Memory B cell (primary cell): ENCODE data around the gene ACOXL.

Source experiments
- ATAC-seq: fragments of 150-1000 bp; cut with Tn5 transposase; 2 replicates; pipeline ENCODE4 v1.10.0; 2021; ENCODE audit warnings: low read depth, mild to moderate bottlenecking, moderate library complexity
- DNase-seq, 2 donors: peaks; one replicate each; pipeline ENCODE4 v3.0.0; 2022; ENCODE audit warnings: low spot score in 2 of 2
- H3K27ac Mint-ChIP-seq: one replicate; pipeline ENCODE4 v1.8.0; 2022; ENCODE audit warnings: mild to moderate bottlenecking, moderate library complexity, mixed read lengths
- H3K27me3 Mint-ChIP-seq: one replicate; pipeline ENCODE4 v1.8.0; 2022; ENCODE audit warnings: mixed read lengths
- H3K36me3 Mint-ChIP-seq: one replicate; pipeline ENCODE4 v1.8.0; 2022; ENCODE audit warnings: mild to moderate bottlenecking, mixed read lengths
- H3K4me1 Mint-ChIP-seq: one replicate; pipeline ENCODE4 v1.8.0; 2022; ENCODE audit warnings: mixed read lengths
- H3K4me3 Mint-ChIP-seq: one replicate; pipeline ENCODE4 v1.8.0; 2022; ENCODE audit warnings: mild to moderate bottlenecking, moderate library complexity, mixed read lengths
- H3K9me3 Mint-ChIP-seq: one replicate; pipeline ENCODE4 v1.8.0; 2022; ENCODE audit warnings: mixed read lengths

ACOXL gene

GRCh38 chr2:110755491-110756078 lies 23.2 kb downstream of the ACOXL start:
- ATAC-seq (no peak), DNase-seq (no peak)
- Mint-ChIP-seq H3K27ac (no peak overlapping the region), H3K4me3 (no peak overlapping the region), H3K9me3 (peaks cover 6% of the 10 kb centered on the region), H3K36me3 (no peaks in the 10 kb centered on the region), H3K27me3 (peaks cover 15% of the 10 kb centered on the region), H3K4me1 (no peaks in the 10 kb centered on the region)

DNA sequence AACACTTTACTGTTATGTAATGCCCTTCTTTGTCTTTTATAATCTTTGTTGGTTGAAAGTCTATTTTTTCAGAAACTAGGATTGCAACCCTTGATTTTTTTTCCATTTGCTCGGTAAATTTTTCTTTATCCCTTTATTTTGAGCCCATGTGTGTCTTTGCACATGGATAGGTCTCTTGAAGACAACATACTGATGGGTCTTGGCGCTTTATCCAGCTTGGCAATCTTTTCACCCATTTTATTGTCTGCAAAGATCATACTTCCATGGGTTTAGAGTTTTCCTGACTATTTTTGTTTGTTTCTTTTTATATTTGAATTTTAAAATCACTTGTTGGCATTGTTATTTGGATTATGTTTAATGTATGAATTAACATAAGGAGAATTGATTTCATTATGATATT lies 27.0 kb downstream of the ACOXL start:
- DNase-seq (no peak), ATAC-seq (no peak)
- peaks cover 8% of the 10 kb centered on the region for H3K9me3 Mint-ChIP-seq
- H3K4me1 Mint-ChIP-seq: no peaks in the 10 kb centered on the region
- H3K36me3 Mint-ChIP-seq: no peaks in the 10 kb centered on the region
- no peak overlapping the region for H3K4me3 Mint-ChIP-seq
- peaks cover 6% of the 10 kb centered on the region for H3K27me3 Mint-ChIP-seq
- no peak overlapping the region for H3K27ac Mint-ChIP-seq

- peaks cover 4% of the 10 kb centered on the region for H3K9me3 Mint-ChIP-seq
- peaks cover 13% of the 10 kb centered on the region for H3K27me3 Mint-ChIP-seq
- no peak overlapping the region for H3K27ac Mint-ChIP-seq
- H3K4me3 Mint-ChIP-seq: no peak overlapping the region
- no peaks in the 10 kb centered on the region for H3K36me3 Mint-ChIP-seq
- ATAC-seq (no peak), DNase-seq (no peak)
- no peaks in the 10 kb centered on the region for H3K4me1 Mint-ChIP-seq
These were observed 32.6 kb downstream of the ACOXL start for GRCh38 chr2:110764931-110765330.

DNA sequence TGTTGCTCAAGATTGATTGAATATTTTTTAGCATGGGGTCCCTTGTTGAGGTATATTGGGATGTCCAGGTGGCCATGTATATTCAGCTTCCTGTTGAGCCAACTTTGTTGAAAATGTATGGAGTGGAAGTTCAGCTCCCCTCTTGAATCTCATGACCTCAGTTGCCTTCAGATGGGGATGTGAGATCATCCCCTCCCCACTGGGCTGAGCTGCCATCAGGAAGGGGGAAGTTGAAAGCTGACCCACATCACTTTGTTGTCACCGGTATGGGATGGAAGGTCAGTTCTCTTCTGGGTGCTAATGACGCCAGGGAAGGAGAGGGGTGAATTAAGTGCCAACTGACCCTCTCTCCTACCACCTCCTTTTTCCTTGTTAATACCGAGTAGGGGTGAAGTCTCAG lies 33.9 kb downstream of the ACOXL start:
- Mint-ChIP-seq H3K9me3 (peaks cover 4% of the 10 kb centered on the region), H3K27me3 (peaks cover 17% of the 10 kb centered on the region)

GRCh38 chr2:110768591-110768990 lies 36.2 kb downstream of the ACOXL start:
- H3K4me1 Mint-ChIP-seq: no peaks in the 10 kb centered on the region
- no peaks in the 10 kb centered on the region for H3K36me3 Mint-ChIP-seq
- DNase-seq: no peak
- peaks cover 15% of the 10 kb centered on the region for H3K27me3 Mint-ChIP-seq
- no peak for ATAC-seq
- H3K27ac Mint-ChIP-seq: no peak overlapping the region
- H3K9me3 Mint-ChIP-seq: peaks cover 2% of the 10 kb centered on the region
- H3K4me3 Mint-ChIP-seq: no peak overlapping the region

More for the DNA sequence above, 33.9 kb downstream of the ACOXL start:
- no peak overlapping the region for H3K27ac Mint-ChIP-seq
- H3K4me3 Mint-ChIP-seq: no peak overlapping the region
- DNase-seq (no peak), ATAC-seq (no peak)
- no peaks in the 10 kb centered on the region for H3K36me3 Mint-ChIP-seq
- H3K4me1 Mint-ChIP-seq: no peaks in the 10 kb centered on the region

DNA sequence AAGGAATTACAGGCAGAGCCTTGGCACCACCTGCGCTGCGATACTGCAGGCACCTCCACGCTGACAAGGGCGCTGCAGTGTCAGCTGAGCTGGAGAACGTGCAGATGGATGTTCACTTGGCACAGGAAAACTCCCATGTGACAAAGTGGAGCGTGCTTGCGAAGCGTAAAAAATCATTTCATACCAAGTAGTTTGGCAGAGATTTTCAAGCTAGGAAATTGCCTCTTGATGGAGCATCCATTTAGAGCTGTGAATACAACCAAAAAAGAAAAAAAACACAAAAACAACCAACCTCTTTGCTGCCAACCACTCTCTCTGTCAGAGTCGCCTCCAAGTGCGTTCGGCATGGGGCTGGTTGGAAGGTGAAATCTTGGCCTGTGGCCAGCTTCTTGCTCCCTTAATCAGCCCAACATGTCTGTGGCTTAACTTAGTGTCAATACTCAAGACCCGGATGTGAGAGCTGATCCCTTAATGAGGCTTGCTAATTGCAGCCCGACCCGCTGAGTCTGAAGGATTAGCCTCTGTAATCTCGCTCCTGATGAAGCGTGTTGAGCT lies 38.1 kb downstream of the ACOXL start:
- H3K4me1 Mint-ChIP-seq: no peaks in the 10 kb centered on the region
- DNase-seq (no peak), ATAC-seq (no peak)
- peaks cover 2% of the 10 kb centered on the region for H3K9me3 Mint-ChIP-seq
- H3K27ac Mint-ChIP-seq: no peak overlapping the region
- H3K4me3 Mint-ChIP-seq: no peak overlapping the region
- H3K36me3 Mint-ChIP-seq: no peaks in the 10 kb centered on the region
- H3K27me3 Mint-ChIP-seq: peaks cover 15% of the 10 kb centered on the region

GRCh38 chr2:110770959-110771431 lies 38.6 kb downstream of the ACOXL start:
- peaks cover 17% of the 10 kb centered on the region for H3K27me3 Mint-ChIP-seq
- peaks cover 1% of the 10 kb centered on the region for H3K9me3 Mint-ChIP-seq
- no peaks in the 10 kb centered on the region for H3K4me1 Mint-ChIP-seq
- H3K27ac Mint-ChIP-seq: no peak overlapping the region
- DNase-seq (no peak), ATAC-seq (no peak)
- H3K36me3 Mint-ChIP-seq: no peaks in the 10 kb centered on the region
- H3K4me3 Mint-ChIP-seq: no peak overlapping the region

DNA sequence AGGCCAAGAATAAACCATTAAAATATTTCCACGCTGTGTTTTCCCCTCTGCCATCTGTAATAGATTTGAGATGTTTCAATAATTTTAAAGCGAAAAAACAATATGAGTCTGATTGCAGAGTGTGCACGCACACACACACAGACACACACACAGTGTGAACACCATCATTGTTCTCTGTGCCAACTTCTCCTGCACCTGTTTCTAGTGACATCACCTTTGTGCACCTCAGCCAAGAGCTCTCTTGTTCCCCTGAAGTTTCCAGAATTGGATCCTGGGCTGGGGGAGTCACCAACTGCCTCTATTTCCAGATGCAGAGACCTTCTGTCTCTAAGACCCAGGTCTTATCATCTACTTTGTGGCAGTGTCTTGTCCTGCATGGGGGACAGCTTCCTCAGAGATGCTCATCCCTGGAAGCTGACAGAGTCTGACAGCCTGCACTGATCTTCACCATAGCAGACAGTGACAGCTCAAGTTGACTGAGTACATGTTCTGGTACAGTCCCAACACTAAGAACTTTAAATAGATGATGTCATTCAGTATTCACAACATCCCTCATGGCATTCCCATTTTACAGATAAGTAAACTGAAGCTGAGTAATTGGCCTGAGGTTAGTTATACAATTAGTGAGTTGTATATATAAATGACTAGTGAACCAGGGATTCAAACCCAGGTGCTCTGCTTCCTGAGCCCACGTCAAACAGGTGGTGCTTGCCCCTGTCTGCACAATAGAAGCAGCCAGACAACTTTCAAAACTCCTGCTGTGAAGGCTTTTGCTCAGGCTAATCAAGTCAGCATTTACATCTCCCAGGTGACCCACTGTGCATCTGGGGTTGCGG lies 39.4 kb downstream of the ACOXL start:
- Mint-ChIP-seq H3K36me3 (no peaks in the 10 kb centered on the region), H3K4me3 (no peak overlapping the region), H3K27ac (no peak overlapping the region), H3K9me3 (no peaks in the 10 kb centered on the region), H3K27me3 (peaks cover 17% of the 10 kb centered on the region), H3K4me1 (no peaks in the 10 kb centered on the region)
- no peak for ATAC-seq
- no peak for DNase-seq

DNA sequence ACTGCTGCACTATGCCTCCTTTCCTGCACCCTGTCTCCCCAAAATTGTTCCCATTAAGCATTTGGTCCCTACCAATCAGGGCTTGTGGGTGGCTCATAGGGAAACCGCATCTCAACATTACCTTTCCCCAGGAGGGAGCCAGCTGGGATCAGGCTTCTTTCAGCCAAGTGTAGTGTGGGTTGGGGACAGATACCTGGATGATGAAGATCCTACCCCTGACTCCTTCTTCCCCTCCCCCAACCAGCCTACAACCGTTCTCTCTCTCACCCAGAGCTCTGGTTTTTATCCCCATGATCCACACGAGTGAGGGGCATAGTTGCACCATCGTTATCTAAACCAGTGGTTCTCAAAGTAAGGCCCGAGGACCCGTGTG lies 40.0 kb downstream of the ACOXL start:
- ATAC-seq (no peak), DNase-seq (no peak)
- Mint-ChIP-seq H3K27me3 (peaks cover 17% of the 10 kb centered on the region), H3K27ac (no peak overlapping the region), H3K4me1 (no peaks in the 10 kb centered on the region), H3K36me3 (no peaks in the 10 kb centered on the region), H3K9me3 (no peaks in the 10 kb centered on the region), H3K4me3 (no peak overlapping the region)

GRCh38 chr2:110773401-110773921 lies 41.1 kb downstream of the ACOXL start:
- H3K9me3 Mint-ChIP-seq: no peaks in the 10 kb centered on the region
- no peak for ATAC-seq
- no peak overlapping the region for H3K27ac Mint-ChIP-seq
- DNase-seq: no peak
- H3K27me3 Mint-ChIP-seq: peaks cover 19% of the 10 kb centered on the region
- no peaks in the 10 kb centered on the region for H3K36me3 Mint-ChIP-seq
- H3K4me3 Mint-ChIP-seq: no peak overlapping the region
- H3K4me1 Mint-ChIP-seq: no peaks in the 10 kb centered on the region

DNA sequence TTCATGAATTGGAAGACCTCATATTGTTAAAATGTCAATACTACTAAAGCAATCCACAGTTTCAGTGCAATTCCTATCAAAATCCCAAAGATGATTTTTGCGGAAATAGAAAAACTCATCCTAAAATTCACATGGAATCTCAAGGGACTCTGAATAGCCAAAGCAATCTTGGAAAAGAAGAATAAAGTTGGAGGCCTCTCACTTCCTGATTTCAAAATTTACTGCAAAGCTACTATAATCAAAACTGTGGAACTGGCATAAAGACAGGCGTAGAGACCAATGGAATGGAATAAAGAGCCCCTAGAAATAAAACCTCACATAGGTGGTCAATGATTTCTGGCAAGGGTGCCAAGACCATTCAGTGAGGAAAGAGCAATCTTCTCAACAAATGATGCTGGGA lies 42.3 kb downstream of the ACOXL start:
- no peaks in the 10 kb centered on the region for H3K4me1 Mint-ChIP-seq
- H3K4me3 Mint-ChIP-seq: no peak overlapping the region
- DNase-seq (no peak), ATAC-seq (no peak)
- H3K36me3 Mint-ChIP-seq: no peaks in the 10 kb centered on the region
- H3K27ac Mint-ChIP-seq: no peak overlapping the region
- peaks cover 20% of the 10 kb centered on the region for H3K27me3 Mint-ChIP-seq
- no peaks in the 10 kb centered on the region for H3K9me3 Mint-ChIP-seq

GRCh38 chr2:110777531-110778311 lies 45.3 kb downstream of the ACOXL start:
- DNase-seq (no peak), ATAC-seq (no peak)
- Mint-ChIP-seq H3K27ac (no peak overlapping the region), H3K4me1 (no peaks in the 10 kb centered on the region), H3K36me3 (no peaks in the 10 kb centered on the region), H3K9me3 (no peaks in the 10 kb centered on the region), H3K4me3 (no peak overlapping the region), H3K27me3 (peaks cover 20% of the 10 kb centered on the region)

- DNase-seq (no peak), ATAC-seq (no peak)
- Mint-ChIP-seq H3K27me3 (peaks cover 23% of the 10 kb centered on the region), H3K4me3 (no peak overlapping the region), H3K4me1 (no peaks in the 10 kb centered on the region), H3K9me3 (no peaks in the 10 kb centered on the region), H3K27ac (no peak overlapping the region), H3K36me3 (no peaks in the 10 kb centered on the region)
These were observed 48.1 kb downstream of the ACOXL start for GRCh38 chr2:110780461-110780860.
